AG09319 (cell line): Measurements from ENCODE around the gene SPRY2.
A peak's percentile ranks its signal among the peaks of the same experiment; 100 is the strongest.

ENCODE experiments used
- DNase-seq: peaks from one replicate; pipeline ENCODE4 v3.0.0-alpha.2; 2010; ENCODE audit warnings: low read depth; ENCODE audit errors: extremely low read depth
- TF ChIP-seq, protein P1 (sequence below): IDR thresholded peaks from 2 replicates; pipeline ENCODE4 v1.5.1; 2011; ENCODE audit warnings: low read depth, mild to moderate bottlenecking, inconsistent platforms, low read length, moderate library complexity

The SPRY2 gene

DNA sequence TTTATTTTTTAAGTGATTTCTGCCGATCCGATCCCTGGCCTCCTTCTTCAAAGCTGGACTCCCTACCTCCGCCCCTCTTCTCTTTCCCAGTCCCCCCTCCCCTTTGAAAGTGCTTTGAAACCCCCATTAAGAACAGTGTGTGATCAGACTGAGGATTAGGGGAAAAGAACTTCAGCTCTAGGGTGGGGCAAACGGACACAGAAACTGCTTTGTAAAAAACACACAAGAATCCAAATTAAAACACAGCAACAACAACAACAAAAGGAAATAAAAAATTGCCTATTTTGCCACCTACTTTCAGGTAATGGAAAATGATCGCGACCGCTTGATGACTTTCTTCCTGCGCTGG, 1.4 kb downstream of the SPRY2 start:
- TF ChIP-seq, protein P1, sequence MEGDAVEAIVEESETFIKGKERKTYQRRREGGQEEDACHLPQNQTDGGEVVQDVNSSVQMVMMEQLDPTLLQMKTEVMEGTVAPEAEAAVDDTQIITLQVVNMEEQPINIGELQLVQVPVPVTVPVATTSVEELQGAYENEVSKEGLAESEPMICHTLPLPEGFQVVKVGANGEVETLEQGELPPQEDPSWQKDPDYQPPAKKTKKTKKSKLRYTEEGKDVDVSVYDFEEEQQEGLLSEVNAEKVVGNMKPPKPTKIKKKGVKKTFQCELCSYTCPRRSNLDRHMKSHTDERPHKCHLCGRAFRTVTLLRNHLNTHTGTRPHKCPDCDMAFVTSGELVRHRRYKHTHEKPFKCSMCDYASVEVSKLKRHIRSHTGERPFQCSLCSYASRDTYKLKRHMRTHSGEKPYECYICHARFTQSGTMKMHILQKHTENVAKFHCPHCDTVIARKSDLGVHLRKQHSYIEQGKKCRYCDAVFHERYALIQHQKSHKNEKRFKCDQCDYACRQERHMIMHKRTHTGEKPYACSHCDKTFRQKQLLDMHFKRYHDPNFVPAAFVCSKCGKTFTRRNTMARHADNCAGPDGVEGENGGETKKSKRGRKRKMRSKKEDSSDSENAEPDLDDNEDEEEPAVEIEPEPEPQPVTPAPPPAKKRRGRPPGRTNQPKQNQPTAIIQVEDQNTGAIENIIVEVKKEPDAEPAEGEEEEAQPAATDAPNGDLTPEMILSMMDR: no peak
- no peak for DNase-seq

DNA sequence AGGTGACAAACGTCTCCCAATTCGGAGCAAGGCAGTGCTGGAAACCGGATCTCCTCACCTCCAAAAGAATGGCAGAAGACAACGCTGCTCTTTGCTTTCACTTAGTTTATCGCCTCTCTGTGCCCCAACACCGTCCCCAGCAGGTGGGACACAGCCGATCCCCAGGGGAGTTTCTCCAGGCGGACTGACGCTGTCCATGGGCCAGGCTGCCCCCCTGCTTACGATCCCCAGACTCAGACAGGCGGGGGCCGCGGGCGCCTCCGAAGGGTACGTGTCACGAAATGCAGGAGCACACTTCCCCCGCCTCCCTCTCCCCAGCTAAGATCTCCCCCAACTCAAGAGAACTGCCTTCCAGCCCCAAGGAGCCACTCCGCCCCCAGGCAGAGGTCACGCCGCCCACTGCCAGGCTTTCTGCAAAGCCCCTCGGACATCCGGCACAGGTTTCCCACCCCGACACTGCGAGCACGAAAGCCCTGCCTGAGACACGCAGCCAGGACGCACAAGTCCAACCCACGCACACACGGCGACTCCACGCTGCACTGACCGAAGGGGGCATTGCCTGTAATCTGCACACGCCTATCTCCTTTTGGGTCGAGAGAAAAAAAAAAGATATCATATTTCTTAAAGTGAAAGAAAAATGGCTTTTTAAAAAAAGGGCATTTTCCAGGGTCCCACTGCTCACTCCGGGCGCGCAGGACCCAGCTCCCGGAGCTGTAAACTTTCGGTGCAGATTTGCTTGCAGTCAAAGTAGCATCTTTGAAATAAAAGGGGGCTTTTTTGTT, 2.0 kb downstream of the SPRY2 start:
- TF ChIP-seq, protein P1: peak; percentile 36
- peak; percentile 80 for DNase-seq

DNA sequence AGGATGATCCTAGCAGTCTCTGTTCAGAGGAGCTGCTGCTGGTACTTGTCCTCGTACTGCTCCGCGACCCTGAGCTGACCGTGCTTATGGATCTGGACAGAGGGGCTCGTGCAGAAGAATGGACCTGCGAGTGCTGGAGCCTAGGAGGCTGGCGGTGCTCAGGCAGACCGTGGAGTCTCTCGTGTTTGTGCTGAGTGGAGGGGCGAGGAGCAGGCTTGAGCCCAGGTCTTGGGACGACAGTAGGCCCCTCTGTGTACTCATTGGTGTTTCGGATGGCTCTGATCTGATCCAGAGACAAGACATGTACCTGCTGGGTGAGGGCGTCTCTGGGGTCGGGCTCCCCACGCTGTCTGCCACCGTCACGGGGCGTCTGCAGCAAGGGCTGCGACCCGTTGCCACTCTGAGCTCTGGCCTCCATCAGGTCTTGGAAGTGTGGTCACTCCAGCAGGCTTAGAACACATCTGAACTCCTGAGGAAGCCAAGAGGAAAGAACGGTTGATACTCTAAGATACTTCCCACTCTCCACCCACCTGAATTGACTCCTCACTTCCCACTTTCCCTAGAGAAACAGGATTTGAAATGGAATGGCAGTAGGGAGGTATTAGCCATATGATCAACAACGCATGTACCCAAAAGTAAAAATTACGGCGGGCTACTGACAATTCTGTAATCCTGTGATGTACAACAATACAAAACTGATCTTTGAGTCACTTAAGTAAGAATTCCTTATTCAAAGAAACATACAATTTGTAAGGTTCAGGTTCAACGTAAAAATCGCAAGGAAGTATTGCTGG, 3.4 kb downstream of the SPRY2 start:
- TF ChIP-seq, protein P1: no peak
- DNase-seq: no peak

DNA sequence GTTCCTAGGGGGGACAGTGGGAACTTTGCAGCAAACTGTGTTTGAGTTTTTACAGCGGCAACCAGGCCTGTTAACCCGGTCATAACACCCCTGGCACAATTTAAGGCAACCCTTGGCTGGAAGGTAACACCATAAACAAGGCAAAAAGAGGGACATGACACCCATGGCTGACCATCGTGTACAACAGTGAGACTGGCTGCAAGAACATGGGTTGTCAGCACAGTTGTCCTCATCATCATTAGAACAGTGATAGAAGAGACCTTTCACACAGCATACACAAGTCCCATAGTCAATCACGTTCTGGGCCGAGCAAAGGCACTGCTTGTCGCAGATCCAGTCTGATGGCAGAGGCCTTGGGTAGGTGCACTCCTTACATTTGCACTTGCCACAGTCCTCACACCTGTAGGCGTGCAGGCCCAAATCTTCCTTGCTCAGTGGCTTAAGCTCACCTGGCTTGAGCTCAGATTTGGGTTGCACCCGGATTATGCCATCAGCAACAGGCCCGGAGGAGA, 4.1 kb downstream of the SPRY2 start:
- no peak for DNase-seq
- TF ChIP-seq, protein P1: no peak

DNA sequence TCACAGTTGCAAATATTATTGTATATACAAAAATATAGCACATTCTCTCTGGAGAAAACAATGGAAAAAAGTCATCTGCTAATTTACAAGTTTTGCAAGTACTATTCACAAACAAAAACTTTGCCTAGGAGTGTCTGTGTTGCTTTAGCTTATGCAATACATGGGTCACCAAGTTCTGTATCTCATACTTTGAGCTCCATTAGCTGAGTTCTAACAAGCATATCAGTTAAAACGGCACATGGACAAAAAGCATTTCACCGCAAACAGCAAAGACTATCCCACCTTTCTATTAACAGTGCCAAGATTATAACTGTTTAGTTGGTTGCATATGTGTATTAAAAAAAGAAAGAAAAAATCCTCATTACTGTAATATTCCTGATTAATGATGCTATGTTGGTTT, 4.6 kb downstream of the SPRY2 start:
- TF ChIP-seq, protein P1: no peak
- no peak for DNase-seq

DNA sequence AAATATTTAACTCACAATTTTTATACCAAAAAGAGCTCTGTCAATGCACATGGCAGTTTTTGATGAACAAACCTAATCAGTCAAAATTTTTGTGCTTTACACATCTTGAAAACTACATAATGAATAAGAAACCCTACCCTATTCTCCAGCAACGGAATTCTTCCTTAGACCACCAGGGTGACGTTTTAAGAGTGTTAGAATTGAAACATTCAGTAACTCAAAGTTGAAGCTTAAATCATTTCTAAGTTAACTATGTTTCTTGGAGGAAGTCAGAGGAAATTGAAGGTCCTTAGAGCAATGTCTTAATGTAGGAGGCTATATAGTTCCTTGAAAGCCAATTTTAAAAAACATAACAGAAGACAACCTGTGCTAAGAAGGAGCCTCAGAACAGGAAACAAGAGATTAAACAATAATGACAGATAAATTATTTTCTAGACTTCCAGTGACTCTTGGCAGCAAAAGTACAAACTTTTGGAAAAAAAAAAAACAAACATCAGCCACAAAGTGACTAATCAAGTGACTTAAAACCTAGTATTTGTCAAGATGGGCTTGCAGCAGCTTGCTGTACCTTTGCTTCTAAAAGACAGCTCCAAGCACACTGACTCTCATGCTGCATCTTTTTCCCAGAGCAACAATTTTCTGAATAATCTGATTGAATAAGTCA, 6.2 kb downstream of the SPRY2 start:
- no peak for DNase-seq

More for the DNA sequence above, 6.2 kb downstream of the SPRY2 start:
- TF ChIP-seq, protein P1: no peak
